ENCODE results near the gene HHAT.
A peak's percentile ranks its signal among the peaks of the same experiment; 100 is the strongest.

Gene HHAT

DNA sequence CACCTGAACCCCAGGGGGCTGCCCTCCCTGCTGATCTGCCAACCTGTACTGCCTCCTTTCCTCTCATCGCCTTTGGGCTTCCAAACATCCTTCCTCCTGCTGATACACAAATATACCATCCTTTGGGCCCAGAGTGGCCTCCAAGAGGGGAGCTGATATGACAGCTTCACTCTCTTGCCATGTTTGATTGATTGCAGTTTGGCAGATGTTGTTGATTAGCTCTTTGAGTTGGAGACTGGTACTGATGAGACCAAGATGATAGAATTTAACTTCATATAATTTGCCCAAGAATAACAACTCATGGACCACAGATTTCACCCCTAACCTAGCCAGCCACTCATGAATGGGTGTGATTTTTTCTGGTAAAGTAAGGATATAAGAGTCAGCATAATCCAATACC lies 227.8 kb downstream of the HHAT start:
- DNase-seq = no peak

DNA sequence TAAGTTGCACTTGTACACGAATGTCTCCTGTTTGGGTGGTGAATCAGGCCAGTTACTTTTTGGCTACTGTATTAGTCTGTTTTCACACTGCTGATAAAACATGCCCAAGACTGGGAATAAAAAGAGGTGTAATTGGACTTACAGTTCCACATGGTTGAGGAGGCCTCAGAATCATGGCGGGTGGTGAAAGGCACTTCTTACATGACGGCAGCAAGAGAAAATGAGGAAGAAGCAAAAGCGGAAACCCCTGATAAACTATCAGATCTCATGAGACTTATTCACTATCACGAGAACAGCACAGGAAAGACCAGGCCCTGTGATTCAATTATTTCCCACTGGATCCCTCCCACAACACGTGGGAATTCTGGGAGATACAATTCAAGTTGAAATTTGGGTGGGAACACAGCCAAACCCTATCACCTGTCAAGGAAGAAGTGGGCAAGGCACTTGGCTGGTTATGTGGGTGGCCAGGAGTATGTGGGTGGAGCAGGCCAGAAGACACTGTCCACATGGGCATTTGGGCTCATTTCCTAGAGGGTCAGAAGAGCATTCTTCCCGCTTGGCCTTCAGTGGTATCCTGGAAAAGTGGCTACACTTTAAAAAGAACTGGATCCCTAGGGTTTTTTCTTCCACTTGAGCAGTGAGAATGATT lies 228.8 kb downstream of the HHAT start:
- no peak for DNase-seq

DNA sequence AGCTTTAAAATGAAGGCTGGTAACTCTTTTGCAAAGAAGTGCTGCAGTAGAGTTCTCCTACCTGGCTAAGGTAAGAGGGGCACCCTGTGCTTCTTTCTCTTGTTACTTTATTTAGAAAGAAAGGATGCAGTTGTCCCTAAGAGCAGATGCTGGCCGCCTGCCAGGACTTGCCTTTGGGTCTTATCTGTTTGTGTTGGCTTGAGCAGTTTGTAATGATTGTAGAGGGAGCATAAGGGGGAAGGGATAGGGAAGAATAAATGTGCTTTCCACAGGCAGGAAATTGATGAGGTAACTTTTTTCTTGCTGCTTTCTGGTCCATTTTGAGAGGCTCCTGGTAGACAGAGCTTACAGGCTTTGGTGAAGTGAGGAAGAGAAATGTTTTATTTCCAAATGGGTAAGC lies 229.6 kb downstream of the HHAT start:
- peak; percentile 12 for DNase-seq

GRCh38 chr1:210565306-210565705 lies 236.6 kb downstream of the HHAT start:
- DNase-seq = peak; percentile 7

DNA sequence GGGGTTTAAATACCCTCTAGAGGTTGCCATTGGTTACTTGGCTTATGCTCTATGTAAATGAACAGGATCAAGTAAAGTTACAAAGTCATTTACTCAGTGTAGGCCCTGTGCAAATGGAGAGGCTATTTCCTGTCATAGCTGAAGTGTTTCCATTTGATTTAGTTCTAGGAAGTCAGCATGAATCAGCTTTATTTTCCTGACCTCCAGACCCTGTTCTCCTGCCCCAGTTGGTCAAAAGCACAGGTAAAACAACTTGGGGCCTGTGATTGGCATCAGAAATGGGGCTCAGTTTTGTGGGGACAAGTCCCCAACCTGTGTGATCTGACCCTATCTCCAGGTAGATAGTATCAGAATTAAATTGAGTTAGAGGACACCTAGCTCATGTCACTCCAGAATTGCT lies 239.9 kb downstream of the HHAT start:
- DNase-seq = no peak

GRCh38 chr1:210570116-210570515 lies 241.4 kb downstream of the HHAT start:
- no peak for DNase-seq

- no peak for DNase-seq
These were observed 242.9 kb downstream of the HHAT start for GRCh38 chr1:210571356-210572284.

DNA sequence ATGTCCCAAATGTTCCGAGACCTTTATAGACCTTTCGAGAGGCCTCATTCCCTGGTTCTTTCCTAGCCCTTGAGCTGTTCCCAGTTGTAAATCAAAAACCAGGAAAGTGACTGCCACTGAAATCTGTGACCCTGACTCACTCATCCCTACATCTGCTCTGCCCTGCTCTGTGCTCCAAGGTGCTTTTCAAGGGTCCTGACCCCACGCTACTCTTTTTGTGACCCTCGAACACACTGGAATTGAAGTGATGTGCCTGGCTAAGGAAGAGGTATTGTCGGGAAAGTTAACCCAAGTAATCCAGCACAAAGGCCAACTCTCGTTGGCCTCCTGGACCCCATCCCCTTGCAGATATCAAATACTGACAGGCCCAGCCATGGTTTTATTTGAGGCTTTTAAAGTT lies 244.4 kb downstream of the HHAT start:
- DNase-seq = no peak

- no peak for DNase-seq
These were observed 253.7 kb downstream of the HHAT start for GRCh38 chr1:210582205-210582970.

GRCh38 chr1:210584439-210585113 lies 255.9 kb downstream of the HHAT start:
- DNase-seq = peak; percentile 88

DNA sequence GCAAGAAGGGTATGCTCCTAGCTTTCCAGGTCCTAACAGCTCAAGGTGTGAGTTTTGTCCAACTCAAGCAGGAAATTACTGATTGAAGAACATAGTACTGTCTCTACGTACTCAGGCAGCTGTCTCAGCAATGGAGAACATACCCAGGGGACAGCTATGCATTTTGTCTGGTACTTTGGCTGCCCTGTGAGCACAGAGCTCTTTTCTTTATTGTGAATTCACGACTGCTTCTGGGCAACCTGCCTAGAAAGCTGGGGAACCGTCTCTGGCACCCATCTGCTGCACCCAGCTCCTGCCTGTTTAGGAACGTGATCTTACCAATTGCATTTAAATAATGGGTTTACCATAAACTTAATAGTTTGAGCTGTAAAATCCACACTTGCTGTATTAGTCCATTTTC lies 258.1 kb downstream of the HHAT start:
- no peak for DNase-seq

- DNase-seq = peak; percentile 59
These were observed 258.9 kb downstream of the HHAT start for GRCh38 chr1:210587566-210587965.

GRCh38 chr1:210588357-210588756 lies 259.7 kb downstream of the HHAT start:
- no peak for DNase-seq

GRCh38 chr1:210588946-210589345 lies 260.2 kb downstream of the HHAT start:
- DNase-seq = no peak

DNA sequence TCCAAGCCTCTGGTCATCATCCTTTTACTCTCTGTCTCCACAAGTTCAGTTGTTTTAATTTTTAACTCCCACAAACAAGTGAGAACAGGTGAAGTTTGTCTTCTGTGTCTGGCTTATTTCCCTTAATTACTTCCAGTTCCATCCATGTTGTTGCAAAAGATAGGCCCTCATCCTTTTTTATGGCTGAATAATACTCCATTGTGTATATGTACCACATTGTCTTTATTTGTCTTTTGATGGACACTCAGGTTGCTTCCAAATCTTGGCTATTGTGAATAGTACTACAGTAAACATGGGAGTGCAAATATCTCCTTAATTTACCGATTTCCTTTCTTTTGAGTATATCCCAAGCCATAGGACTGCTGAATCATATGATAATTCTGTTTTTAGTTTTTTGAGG lies 262.5 kb downstream of the HHAT start:
- DNase-seq = no peak

DNA sequence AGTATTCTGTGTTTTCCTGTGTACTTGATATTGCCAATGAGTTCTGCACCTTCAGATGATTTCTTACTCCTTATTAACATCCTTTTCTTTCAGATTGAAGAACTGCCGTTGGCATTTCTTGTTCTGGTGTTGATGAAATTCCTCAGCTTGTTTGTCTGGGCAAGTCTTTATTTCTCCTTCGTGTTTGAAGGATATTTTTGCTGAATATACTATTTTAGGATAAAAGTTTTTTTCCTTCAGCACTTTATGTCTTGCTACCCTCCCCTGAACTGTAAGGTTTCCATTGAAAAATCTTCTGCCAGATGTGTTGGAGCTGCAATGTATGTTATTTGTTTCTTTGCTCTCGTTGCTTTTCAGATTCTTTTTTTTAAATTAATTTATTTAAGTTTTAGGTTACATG lies 265.9 kb downstream of the HHAT start:
- DNase-seq = no peak

DNA sequence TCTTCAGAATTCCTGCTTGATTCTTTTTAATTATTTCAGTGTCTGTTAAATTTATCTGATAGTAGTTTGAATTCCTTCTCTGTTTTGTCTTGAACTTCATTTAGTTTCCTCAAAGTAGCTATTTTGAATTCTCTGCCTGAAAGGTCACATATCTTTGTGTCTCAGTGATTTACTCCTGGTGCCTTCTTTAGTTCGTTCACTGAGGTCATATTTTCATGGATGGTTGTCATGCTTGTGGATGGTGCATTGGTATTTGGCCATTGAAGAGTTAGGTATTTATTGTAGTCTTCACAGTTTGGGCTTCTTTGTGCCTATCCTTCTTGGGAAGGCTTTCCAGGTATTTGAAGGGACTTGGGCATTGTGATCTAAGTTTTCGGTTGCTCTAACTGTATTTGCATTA lies 267.9 kb downstream of the HHAT start:
- DNase-seq = no peak

DNA sequence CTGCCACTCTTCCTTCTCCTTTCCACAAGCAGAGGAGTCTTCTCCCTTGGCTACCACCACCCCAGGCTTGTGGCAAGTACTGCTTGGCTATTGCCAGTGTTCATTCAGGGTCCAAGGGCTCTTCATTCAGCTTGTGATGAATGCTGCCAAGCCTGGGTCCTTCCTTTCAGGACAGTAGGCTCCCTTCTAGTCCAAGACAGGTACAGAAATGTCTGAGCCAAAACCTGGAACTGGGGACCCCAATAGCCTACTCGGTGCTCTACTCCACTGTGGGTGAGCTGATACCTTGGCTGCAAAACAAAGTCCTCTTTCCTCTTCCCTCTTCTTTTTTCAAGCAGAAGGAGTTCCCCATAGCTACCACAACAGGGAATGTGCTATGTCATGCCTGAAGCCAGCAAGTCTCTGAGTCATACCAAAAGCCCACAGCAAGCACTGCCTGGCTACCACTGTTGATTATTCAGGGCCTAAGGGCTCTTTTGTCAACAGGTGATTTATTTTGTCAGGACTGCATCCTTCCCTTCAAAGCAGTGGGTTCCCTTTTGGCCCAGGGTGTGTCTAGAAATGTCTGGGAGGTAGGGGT lies 268.9 kb downstream of the HHAT start:
- DNase-seq = peak; percentile 94

- peak; percentile 98 for DNase-seq
These were observed 269.5 kb downstream of the HHAT start for GRCh38 chr1:210598135-210598652.

DNA sequence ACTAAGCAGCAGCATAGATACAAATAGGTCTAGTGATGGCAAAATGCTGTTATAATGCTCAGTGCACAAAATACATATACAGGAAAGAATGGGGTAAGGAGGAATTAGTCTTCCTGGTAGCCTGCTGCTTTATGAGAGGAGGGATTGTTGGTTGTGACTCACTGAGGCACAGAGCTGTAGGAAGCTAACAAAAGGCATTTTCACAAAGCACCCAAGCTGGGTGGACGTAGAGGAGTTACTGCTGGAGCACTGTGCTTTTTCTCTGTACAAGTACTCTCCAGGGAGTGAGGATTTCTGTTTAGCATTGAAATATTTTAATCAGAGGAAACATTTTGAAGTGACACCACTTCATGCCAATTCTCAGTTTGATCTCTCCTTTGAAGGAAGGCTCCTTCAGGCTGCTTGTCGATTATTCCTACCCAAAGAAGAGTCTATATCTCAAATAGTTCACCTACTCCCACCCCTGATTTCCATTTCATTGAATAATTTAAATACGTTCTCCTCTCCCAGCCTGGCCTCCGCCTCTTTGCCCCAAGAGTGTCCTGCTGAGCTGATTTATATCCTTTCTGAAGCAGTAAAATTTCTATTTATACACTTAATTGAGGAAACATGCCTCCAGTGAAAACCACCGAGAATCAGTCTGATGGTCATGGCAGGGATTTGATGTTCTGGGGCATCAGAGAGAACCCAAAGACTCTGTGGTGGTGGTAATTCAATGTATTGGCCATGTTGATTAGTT lies 271.9 kb downstream of the HHAT start:
- DNase-seq = peak; percentile 20

DNA sequence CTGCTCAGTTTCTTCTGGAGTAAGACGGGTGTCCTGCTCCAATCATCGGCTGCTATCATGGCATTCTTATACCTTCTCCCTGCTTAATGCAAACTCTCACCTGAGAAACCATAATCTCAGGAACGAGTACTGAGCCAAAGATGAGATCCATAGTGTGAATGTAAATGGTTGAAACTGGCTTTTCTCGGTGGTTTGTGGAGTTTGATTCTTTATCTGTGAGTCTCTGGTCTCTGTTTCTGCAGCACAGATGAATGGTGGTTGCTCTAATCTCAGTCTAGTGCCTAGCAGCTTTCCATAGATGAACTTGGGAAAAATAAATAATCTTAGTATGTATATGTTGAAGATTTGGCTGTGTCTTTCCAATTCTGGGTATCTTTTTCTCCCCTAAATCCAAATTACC lies 274.4 kb downstream of the HHAT start:
- no peak for DNase-seq

DNA sequence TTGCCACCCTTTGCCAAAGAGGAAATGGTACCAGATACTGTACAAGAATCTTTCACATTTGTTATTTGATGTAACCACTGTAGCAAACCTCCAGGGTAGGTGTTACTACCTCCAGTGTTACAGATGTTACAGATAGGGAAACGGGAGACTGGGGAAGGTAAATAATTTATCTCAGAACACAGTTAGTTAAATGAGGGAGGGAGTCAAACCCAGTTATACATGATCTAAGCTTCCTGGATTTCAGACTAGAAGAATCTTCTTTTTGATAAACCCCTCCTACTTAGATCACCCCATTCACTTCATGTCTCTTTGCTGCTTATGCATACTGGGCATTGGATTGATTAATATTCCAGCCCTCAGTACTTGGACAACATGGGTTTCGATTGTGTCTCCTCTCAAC lies 276.4 kb downstream of the HHAT start:
- DNase-seq = no peak
